GM20000 (cell line): ENCODE measurements around the gene TFF2.
A peak's percentile ranks its signal among the peaks of the same experiment; 100 is the strongest.

Source experiments
- DNase-seq: peaks from one replicate; pipeline ENCODE4 v3.0.0; 2012; ENCODE audit warnings: low spot score
- CTCF ChIP-seq: IDR thresholded peaks from 2 replicates; pipeline ENCODE4 v1.5.1; 2012; ENCODE audit warnings: mild to moderate bottlenecking, control low read depth; ENCODE audit errors: extremely low read depth, missing control alignments

The TFF2 gene

DNA sequence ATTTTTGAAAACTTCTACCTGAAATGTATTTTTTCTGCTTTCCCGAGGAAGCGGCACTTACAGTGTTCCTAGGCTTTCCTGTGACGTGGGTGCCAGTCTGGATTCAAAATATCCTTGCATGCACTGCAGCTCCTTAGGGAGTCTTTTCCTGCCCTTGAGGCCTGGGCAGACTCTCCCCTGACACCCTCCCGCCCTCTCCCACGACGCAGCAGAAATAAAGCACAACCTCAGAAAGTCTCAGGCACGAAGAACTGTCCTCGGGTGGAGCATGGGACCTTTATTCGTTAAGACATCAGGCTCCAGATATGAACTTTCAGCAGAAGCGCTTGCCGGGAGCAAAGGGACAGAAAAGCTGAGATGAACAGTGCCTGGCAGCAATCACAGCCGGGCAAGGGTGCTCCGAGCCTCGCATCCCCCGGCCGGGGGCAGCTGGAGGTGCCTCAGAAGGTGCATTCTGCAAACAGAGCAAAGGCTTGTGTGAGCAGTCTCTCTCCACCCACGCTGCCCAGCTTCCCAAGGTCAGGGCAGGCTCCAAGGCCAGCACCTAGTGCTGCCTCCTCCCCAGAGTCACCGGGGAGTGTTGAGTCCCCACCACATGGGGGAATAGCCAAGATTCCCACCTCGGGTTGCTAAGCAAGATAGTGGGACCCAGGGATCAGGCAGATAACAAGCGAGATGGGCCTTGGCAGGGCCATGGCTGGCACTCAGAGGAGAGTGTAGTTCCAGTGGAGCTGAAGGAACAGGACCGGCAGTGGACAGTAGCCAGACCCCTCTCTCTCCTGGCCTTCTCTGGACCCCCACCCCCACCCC is 38.8 kb downstream of the TFF2 start:
- DNase-seq = no peak
- no peak for TF ChIP-seq CTCF

DNA sequence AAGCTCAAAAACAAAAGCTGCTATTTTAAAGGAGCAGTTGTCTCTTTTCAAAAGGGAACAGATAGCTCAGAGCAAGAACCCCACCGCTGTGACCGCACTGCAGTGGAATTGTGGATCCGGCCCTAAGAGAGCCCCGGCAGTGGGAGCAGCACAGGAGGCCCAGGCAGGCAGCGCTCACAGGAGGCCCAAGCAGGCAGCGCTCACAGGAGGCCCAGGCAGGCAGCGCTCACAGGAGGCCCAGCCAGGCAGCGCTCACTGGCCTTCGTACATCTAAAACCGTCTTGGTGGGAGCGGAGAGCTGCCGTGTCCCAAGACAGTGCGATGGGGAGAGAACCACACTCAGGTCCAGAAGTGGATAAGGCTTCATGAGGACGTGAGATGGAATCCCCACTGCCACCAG is 39.6 kb downstream of the TFF2 start:
- TF ChIP-seq CTCF = no peak
- DNase-seq = no peak

- DNase-seq = no peak
Observed at GRCh38 chr21:42310411-42311001, 40.3 kb downstream of the TFF2 start.

GRCh38 chr21:42309753-42310213 is 41.0 kb downstream of the TFF2 start:
- DNase-seq = peak; percentile 87
- peak; percentile 87 for TF ChIP-seq CTCF

More at GRCh38 chr21:42310411-42311001, 40.3 kb downstream of the TFF2 start:
- TF ChIP-seq CTCF = no peak

DNA sequence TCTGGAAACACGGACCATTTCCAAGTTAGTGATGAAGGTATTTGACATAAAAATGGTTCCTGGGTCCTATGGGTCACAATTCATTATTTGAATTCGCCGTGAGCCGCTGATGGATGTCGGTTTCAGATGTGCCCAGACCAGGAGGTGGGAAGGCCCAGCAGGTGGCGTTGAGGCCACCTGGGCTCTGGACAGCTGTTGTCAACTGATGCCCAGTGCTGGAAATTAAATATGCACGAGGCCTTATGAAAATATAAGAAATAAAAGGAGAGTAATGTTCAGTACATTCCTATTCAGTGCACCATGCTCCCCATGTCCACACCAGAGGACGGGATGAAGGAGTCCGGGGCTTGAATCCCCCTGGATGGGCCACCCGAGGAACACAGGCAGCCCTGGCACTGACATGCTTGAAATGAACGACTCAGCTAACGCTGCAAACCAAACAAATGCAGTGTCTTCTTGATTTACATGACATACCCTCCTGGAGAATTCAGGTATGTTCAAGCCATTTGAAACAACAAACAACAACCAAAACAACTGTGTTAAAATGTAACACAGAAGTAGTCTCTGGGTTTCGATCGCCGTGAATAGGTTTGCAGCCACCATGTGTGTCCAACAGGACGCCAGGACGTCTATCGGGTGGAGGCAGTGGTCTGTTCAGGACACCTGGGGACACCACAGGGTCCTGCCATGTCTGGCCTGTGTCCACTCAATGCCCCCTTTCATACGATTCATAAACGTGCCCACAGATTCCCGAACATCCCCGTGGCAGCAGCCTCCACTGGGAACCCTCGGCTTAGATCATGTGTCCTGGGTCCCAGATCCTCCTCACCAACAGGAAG is 41.7 kb downstream of the TFF2 start:
- TF ChIP-seq CTCF = no peak
- peak; percentile 26 for DNase-seq

- no peak for DNase-seq
- no peak for TF ChIP-seq CTCF
Observed at GRCh38 chr21:42308161-42308913, 42.5 kb downstream of the TFF2 start.
